ELR (cell line): ENCODE data around the gene PRKG1.
"Not testable (repeated sequence)": the region's sequence is repeated elsewhere in the genome, so short reads cannot be mapped to it uniquely, and the experiment has no call there.

Experiments used
- DNase-seq: peaks from one replicate; pipeline ENCODE4 v3.0.0-alpha.2; 2015; ENCODE audit warnings: low read depth

Gene PRKG1

DNA sequence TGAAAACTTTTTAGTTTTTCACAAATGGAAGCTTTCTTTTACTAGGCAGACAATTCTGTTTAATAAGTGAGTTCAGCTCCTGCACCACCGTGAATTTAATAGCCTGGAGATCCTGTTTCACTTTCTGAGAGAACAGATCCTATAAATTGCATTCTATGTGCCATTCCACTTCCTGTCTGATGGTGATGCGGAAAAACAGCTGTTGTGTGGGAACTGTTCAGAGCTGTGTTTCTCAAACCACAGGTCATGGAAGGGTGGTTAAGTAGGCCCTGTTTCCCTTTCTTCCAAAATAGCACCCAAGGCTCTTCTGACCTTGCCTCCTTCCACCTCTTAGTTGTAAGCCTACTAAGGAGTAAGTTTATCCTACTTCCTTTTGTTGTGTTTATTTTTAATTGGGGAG, 1142.6 kb downstream of the PRKG1 start:
- DNase-seq, result peak; percentile 46

DNA sequence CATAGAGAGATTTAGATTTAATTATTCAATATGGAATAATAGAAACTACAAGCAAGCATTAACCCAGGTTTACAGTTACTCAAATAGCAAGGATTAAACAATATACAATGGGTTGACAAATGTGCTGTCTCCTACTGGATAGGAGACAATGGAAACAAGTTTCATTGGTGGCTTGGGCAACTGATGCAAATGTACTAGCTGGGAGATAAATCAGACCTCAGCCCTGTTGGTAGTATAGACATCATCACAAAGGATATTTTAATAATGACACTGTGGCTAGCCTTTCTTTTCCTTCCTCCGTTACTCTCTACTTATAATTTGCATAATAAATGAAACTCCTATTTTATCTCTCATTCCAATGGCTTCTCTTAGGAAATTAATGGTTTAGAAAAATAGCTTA, 1143.2 kb downstream of the PRKG1 start:
- DNase-seq, result no peak

DNA sequence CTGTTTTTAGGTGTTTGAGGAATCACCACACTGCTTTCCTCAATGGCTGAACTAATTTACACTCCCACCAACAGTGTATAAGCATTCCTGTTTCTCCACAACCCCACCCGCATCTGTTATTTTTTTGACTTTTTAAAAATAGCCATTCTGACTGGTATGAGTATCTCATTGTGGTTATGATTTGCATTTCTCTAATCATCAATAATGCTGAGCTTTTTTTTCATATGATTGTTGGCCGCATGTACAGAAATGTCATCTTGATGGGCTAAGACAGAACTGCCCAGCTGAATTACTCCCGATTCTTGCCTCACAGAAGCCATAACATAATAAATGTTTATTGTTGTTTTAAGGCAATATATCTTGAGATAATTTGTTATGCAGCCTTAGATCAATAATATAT, 1146.7 kb downstream of the PRKG1 start:
- DNase-seq, result no peak

DNA sequence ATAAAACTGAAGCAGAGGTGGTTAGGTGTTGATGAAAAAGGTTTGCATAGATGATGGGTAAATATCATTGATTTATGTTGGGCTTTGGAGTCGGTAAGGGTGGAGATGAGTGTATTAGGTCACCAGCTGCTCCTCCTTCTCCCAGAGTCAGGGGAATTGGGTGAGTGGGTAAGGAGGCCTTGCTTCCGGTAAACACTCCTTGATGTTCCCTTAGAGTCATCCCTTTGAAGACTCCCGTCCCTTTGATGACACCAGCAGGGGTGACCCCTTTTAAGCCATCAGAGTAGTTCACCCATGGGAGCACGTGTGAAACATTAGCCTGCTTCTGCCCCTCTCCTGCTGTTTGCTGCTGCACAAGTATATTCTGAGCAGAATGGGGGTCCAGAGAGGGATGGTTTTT, 1147.6 kb downstream of the PRKG1 start:
- no peak for DNase-seq

DNA sequence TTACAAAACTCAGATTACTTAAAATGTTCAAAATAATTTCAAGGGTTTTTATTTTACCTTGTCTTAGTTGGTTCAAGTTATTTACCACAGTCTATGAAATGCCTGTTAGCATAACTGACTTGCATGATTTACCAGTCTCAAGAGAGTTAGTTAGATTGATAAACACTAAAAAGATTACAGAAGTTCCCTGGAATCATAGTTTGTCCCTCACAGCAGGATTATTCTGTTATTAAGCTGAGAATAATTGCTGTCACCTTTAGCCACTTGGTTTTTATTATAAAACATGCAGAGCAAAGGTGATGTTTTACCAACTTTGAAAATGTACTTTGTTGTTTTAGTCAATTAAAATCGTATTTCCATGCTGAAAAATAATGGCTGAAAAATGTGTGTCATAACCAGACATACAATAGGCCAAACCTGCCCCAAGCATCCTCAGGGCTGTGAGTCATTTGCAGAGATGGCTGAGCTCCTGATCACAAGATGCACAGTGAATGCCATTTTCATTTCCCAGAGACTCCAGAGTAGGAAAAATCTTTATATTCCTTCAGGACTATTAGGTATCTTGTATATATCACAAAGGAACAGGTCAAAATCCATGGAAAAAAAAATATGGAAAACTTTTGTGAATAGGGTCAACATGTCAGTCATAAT, 1152.0 kb downstream of the PRKG1 start:
- peak; percentile 62 for DNase-seq

DNA sequence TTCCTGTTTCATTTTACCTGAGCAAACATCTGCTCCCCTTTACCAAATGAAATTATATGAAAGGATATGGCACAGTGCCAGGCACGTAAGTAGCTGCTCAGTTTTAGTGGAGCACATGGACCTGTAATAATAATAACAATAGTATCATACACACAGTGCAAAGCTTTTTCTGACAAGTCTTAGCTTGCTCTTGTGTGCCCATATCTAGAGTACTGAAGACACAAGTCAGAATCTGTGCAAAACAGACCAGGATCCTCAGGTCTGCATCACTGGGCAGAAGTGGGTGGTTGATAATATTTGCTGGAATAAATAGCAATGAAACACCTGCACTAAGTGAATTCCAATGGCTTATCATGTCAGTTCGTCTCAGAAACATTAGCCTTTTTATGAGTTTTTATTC, 1154.3 kb downstream of the PRKG1 start:
- no peak for DNase-seq

DNA sequence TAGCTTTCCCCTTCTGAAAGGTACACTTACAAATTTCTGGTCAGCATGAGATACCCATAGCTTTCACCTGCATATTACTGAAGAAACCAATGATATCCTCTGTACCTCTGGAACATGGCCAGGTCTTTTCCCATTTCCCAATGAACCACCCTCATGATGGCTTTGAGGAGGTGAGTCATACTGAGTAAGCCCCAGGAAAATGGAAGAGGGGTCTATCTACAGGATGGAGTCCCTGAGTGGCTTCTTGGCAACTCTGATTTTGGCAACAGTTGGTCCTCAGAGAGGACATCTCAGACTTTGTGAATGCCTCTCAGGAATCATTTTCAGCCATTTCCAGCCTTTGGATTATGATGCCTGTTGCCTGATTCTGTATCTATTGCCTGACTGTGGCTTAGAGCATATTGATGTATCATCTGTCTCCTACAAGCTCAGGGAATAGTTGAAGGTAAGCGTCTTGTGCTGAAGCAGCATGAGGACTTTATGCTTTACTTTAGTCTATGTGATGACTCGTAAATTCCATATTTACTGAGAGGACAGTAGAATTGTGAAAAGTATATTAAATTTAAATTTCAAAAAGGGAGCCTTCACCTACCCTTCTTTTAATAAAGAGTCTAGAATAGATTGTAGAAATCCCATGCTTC, 1155.1 kb downstream of the PRKG1 start:
- peak; percentile 46 for DNase-seq

DNA sequence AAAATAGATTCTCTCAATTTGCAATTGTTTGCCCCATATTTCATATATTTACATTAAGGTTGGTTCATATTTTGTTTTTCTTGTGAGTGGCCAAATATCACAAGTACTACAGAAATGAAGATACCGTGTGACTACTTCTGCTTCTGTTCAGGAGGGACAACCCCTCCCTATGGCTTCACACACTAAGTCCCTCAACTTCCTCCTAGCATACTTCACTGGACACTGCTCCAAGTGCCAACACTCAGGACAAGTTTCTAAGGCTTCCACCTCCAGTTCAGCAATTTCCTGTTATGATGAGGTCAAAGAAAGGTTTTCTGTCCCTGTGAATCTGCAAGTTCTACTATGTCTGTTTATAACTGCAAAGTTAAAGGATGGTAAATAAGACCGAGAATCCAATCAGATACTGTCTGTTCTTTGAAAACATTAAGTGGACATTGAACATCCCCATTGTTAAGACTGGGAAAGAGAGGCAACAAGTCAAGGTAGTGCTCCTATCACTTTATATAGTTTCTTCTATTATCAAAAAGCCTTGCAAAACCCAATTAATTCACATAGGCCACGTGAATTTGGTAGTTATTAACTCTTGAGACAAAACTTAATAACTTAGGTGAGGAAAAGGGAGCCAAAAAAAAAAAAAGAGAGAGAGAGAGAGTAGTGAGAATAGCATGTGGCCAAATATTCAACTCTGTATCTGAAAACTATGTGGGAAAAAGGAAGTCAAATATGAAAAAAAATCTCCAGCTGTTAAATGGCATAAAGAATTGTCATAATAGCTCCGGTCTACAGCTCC, 1158.5 kb downstream of the PRKG1 start:
- DNase-seq, result no peak

DNA sequence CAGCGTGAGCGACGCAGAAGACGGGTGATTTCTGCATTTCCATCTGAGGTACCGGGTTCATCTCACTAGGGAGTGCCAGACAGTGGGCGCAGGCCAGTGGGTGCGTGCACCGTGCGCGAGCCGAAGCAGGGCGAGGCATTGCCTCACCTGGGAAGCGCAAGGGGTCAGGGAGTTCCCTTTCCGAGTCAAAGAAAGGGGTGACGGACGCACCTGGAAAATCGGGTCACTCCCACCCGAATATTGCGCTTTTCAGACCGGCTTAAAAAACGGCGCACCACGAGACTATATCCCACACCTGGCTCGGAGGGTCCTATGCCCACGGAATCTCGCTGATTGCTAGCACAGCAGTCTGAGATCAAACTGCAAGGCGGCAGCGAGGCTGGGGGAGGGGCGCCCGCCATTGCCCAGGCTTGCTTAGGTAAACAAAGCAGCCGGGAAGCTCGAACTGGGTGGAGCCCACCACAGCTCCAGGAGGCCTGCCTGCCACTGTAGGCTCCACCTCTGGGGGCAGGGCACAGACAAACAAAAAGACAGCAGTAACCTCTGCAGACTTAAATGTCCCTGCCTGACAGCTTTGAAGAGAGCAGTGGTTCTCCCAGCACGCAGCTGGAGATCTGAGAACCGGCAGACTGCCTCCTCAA, 1159.2 kb downstream of the PRKG1 start:
- DNase-seq, result not testable (repeated sequence)

DNA sequence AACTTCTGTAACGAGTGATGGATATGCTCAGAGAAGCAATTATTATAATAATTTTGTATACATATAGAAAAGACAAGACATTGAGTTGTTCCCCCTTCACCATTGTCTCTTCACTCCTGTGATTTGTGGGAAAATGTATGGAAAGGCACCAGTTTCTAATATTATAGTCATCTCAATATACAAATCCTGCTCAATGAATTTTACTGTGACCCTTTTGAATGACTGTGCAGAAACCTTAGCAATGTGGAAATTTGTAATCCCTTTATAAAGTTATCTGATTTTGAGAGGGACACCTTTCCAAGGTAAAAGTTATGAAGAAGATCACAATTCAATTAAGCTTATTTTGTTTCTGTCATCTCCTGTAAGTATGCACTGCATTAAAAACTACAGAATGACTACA, 1165.5 kb downstream of the PRKG1 start:
- no peak for DNase-seq

DNA sequence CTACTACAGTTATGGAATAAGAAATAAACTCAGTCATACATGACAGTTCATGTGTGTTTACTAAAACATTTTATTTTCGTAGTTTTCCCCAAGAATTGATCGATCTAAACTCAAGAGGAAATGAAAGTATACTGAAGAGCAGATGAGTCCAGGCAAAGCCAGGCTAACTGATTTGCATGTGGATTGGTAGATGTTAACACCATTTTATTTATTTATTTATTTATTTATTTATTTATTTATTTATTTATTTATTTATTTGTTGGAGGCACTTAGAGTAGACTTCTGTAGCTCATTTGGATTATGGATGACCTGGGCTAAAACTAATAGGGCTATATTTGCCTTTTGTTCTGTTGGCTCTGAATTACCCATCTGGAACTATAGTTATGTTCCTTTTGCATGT, 1171.3 kb downstream of the PRKG1 start:
- DNase-seq, result no peak

DNA sequence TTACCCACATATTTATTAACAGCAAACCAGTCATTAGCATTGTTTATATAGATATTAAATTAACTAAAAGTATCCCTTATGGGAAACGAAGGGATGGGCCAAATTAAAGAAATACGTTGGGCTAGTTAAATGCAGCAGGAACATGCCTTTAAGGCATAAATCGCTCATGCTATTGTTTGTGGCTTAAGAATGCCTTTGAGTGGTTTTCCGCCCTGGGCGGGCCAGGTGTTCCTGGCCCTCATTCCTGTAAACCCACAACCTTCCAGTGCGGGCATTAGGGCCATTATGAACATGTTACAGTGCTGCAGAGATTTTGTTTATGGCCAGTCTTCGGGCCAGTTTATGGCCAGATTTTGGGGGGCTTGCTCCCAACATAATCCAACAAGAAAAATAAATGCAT, 1173.6 kb downstream of the PRKG1 start:
- not testable (repeated sequence) for DNase-seq

DNA sequence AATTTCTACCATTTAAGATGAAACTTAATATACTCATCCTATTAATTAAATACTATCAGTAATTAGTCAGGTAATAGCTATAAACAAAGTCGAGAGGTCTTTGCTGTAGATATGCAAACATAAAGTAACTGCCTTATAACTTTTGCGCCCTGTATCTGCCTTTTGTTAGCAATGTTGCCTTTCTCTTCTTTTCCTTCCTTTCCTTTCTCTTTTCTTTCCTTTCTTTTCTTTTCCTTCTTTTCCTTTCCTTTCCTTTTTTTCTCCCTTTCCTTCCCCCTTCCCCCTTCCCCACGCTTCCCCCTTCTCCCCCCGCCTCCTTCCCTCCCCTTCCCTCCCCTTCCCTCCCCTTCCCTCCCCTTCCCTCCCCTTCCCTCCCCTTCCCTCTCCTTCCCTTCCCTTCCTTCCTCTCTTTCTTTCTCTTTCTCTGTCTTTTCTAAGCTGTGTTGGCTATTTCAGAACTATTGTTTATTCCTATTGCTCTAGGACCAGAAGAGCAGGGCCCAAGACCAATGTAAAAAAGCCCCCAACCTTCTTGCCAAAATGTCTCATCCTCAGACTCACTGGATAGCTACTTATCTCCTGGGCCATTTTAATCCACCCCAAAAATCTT, 1174.5 kb downstream of the PRKG1 start:
- no peak for DNase-seq

DNA sequence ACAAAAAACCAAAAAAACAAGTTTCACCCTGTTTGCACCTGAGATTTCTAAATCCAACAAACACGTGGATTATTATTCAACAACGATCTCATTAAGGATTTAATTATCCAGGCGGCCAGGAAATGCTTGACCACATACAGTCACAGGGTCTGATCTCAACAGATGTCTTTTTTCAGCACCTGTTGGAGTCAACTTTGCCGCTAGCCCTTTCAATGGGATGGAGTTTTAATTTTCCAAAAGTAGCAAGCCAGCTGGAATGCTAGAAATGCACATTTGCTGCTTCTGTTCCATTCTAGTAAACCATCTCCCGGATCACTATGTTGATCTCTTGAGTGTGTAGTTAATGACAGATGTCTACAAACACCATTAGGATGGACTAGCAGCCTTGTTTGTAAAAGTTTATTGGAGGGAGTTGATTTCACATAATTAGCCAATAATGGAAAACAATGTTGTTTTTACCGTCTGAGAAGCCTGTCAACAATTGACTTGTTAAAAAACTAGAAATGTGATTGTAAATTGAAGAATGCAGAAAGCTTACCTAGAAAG, 1175.6 kb downstream of the PRKG1 start:
- no peak for DNase-seq

DNA sequence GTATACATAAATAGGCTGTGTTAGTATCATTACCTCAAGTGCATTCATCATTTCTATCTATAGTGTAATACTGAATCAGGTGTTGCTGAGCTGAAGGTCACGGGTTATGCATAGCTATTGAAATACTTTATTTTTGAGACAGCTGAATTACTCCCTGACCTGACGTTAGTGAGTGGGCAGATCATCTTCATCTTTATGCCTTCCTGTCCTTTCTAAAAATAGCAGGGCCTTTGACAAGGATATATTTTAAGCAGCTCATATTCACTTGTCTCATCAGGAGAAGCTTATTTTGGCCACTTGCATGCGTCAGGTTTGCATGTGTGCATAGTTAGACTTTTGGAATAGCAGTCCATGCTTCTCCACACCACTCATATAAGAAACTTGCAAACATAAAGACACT, 1176.2 kb downstream of the PRKG1 start:
- no peak for DNase-seq

DNA sequence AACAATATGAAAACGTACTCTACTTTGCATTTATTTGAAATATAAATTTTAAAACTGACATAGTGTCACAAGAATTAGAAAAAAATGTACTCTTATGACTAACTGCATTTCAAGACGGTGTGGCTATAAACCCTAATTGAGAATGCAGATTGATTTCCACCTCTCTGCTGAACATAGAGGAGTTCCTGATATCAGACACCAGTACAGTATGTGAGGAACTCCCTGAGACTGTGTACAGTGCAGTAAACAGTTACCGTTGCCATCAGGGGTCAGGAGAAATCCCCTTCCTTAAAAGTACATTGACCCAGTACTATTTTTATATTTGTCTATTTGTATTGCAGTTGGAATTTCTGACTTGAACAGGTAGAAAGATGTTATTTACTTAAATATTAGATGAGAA, 1178.0 kb downstream of the PRKG1 start:
- no peak for DNase-seq

DNA sequence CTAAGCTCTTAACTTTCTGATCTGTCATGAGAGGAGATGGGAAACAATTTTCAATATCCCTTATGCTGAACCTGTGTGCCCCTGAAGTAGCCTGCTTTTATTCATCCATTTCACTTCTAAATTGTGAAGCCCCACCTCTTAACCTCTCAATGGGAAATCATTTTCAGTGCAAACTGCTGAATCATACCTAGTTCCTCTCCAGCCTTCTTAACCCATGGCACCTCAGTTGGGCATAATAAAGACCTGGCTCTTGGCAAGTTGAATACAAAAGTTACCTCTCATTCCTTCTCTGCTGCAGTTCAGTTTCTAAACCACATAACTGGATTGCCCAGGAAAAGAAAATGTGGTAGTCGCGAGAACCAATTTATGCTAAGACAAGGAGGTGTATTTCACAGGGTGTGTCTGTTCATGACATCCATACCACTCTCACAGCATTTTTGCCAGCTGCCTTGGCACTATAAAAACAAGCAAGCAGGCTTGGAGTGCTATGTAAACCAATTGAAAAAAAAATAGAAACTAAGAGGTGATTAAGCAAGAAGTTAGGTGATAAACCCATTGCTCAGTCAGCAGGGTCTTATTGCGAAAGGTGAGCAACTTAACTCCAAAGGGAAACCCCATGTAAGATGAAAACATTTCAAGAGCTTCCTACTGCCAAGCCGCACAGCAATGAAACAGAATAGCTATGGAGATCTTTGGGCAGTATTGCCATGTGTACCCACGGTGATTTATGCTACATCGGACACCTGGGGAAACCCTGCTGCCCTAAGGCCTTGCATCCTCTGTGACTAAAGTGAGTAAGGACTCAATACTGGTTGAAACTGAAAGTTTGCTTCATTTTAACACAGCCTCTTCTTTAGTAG, 1182.8 kb downstream of the PRKG1 start:
- DNase-seq, result no peak

DNA sequence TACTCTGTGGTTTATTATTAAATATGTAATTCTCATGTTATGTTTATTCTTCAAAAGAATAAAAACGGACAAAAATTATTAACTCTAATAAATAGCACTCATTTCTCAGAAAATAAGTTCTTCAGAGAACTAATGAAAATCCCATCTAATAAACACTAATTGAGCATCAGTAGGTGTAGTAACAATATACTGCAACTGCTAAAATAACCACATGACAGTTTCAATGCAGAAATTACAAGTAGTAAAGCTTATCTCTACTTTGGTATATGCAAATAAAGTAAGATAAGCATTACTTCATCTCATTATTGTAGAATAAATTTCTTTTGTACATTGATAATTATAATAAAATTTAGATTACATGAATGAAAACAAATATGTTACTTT, 1183.4 kb downstream of the PRKG1 start:
- no peak for DNase-seq

DNA sequence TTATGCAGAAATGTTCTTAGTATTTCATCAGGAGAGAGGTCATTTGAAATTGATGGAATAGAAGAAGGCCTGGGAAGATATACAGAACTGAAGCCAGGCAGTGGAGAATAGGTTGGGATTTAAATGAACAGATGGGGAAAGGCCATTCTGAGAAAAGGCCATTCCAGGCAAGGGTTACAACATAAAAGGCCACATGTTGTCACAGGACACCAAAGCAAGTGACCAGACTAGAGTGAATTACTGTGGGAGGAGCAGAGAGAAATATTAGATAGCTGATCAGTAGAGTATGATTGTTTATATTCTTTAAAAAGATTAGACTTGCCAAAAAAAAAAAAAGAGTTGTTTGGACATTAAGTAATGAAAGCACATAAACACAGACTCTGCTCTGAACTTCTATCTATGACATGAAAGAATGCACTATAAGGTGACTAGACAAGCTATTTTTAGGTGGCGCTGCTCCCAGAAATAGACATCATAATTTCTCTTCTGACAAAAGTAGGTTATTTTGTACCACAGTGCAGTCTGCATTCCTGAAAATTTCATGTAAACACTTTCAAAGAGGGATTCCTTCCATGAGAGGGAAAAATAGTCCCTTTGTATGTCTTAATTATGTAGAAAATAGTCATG, 1184.6 kb downstream of the PRKG1 start:
- no peak for DNase-seq

DNA sequence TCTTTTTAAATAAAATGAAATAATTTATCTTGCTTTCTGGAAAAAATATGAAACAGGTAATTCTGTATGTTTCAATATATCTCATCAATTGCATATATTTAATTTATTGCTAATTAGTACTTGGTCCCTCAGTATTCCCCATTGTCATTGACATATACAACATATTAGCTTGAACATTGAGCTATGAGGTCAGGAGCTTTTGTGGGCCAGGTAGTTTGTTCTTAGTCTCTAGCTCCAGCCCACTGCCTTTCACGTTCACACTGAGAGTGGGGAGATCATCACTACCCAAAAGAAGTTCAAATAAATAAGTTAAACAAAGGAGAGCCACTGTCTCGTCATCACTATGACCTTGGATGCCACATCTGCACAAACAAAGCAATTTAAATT, 1185.1 kb downstream of the PRKG1 start:
- no peak for DNase-seq

DNA sequence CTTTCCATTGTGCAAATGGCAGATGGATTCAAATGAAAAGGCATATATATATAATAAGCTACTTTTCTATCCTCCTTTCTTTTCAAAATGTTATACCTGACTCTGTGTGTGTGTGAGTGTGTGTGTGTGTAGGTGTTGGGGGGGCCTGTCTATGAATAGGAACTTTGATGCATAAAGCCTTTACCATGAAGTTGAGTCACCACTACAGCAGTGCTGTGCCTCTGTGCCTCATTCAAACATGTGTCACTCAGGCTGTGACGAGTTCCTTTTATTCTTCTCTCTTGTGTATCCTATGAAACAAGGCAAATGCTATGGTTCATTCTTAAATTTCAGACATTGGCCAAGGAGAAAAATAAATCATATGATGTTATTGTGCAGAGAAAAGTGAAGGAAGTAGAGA, 1187.1 kb downstream of the PRKG1 start:
- peak; percentile 4 for DNase-seq
